HepG2 (cell line): ENCODE results near the gene RLN3. TPM values are rescaled to one million over a fixed set of nuclear protein-coding genes. Genes with fewer than 3 reads are reported as not detected.

Source experiments
- ATAC-seq: fragments of 200-7000 bp; cut with Tn5 transposase; 3 replicates; pipeline ENCODE4 v1.9.1; 2020; ENCODE audit warnings: mild to moderate bottlenecking, moderate library complexity
- BruUV-seq: library from RNA; stranded (reverse); fragments of 400-500 nt; replicated peaks from 2 replicates; lab custom pipeline; 2021; lab: Mats Ljungman, UMichigan
- CTCF ChIA-PET: fragments of 300-600 bp; formaldehyde crosslinking; extraction: SDS; loops from one replicate; lab custom pipeline; 2021; ENCODE audit warnings: low total read pairs, inconsistent platforms, low intra/inter-chr PET ratio; lab: Yijun Ruan, JAX
- POLR2A ChIA-PET: fragments of 350-600 bp; sonication (Branson Sonifier 250); formaldehyde crosslinking; loops from one replicate; lab custom pipeline; 2020; ENCODE audit warnings: antibody characterized with exemption, inconsistent platforms; lab: Yijun Ruan, JAX
- DNase-seq: peaks from one replicate; pipeline ENCODE4 v3.0.0-alpha.2; 2015; ENCODE audit warnings: low spot score
- FAIRE-seq: peaks from 3 replicates; lab custom pipeline; 2011; peaks lifted over from hg19 to GRCh38; lab: Jason Lieb, UNC
- H2AFZ ChIP-seq: one replicate; pipeline ENCODE4 v1.6.1; 2011; ENCODE audit warnings: low read length, inconsistent platforms
- H3K27ac ChIP-seq: fragments of 300-600 bp; 3 replicates; pipeline ENCODE4 v1.8.0; 2011; ENCODE audit warnings: mixed run types, mild to moderate bottlenecking, mixed read lengths, low read length, inconsistent platforms; ENCODE audit not compliant: insufficient read depth; ENCODE audit errors: extremely low read length
- H3K27me3 ChIP-seq, 2 experiments: fragments of 200-600 bp in 1 of 2; 2 replicates in 1 of 2; 3 replicates in 1 of 2; pipeline versions ENCODE4 v1.6.0 to v1.8.0; 2011; ENCODE audit warnings: low read length in 2 of 2, mild to moderate bottlenecking in 2 of 2, moderate library complexity in 2 of 2, inconsistent platforms in 1 of 2; ENCODE audit not compliant: insufficient read depth in 2 of 2, control insufficient read depth in 1 of 2
- H3K36me3 ChIP-seq, 2 experiments: fragments of 200-600 bp in 1 of 2; replicated peaks in 1 of 2; 2 replicates in 1 of 2; 3 replicates in 1 of 2; pipeline versions ENCODE4 v1.5.1 to v1.8.0; 2011; ENCODE audit warnings: low read length in 2 of 2, inconsistent platforms in 1 of 2; ENCODE audit not compliant: insufficient read depth in 2 of 2, control insufficient read depth in 1 of 2
- H3K4me1 ChIP-seq: 2 replicates; pipeline ENCODE4 v1.5.1; 2012; ENCODE audit warnings: low read length, inconsistent platforms; ENCODE audit not compliant: insufficient read depth
- H3K4me2 ChIP-seq: 2 replicates; pipeline ENCODE4 v1.6.0; 2011; ENCODE audit warnings: low read depth, low read length, inconsistent platforms
- H3K4me3 ChIP-seq, 3 experiments: fragments of 200-600 bp in 1 of 3; sonication (generic), shearing (Covaris generic) in 1 of 3; replicated peaks in 1 of 3; 2 replicates each; pipeline ENCODE4 v1.5.1; 2011 to 2016; ENCODE audit warnings: low read length in 3 of 3, inconsistent platforms in 2 of 3, low read depth in 2 of 3, mild to moderate bottlenecking in 2 of 3, control low read depth in 1 of 3, mixed read lengths in 1 of 3; ENCODE audit not compliant: insufficient read depth in 1 of 3
- H3K79me2 ChIP-seq: one replicate; pipeline ENCODE4 v1.6.1; 2011; ENCODE audit warnings: low read length, inconsistent platforms; ENCODE audit not compliant: insufficient read depth
- H3K9ac ChIP-seq: 2 replicates; pipeline ENCODE4 v1.6.0; 2011; ENCODE audit warnings: mild to moderate bottlenecking, low read depth, low read length, inconsistent platforms; ENCODE audit not compliant: insufficient read depth
- H3K9me3 ChIP-seq: 2 replicates; pipeline ENCODE4 v1.5.1; 2012; ENCODE audit warnings: mild to moderate bottlenecking, low read length
- H4K20me1 ChIP-seq: 2 replicates; pipeline ENCODE4 v1.6.0; 2011; ENCODE audit warnings: inconsistent platforms, mild to moderate bottlenecking, low read length, moderate library complexity; ENCODE audit not compliant: insufficient read depth
- IKZF4 ChIP-seq: sonication (generic); formaldehyde crosslinking; IDR thresholded peaks from 2 replicates; pipeline ENCODE4 v1.5.1; 2020; ENCODE audit warnings: borderline replicate concordance, mild to moderate bottlenecking, low read depth, missing genetic modification reagents; ENCODE audit errors: not compliant biosample characterization
- KDM1A ChIP-seq: IDR thresholded peaks from 2 replicates; pipeline ENCODE4 v1.6.1; 2016; ENCODE audit warnings: missing compliant biosample characterization
- MIER3 ChIP-seq: IDR thresholded peaks from 2 replicates; pipeline ENCODE4 v1.6.1; 2016; ENCODE audit warnings: missing compliant biosample characterization, borderline replicate concordance
- PAWR ChIP-seq: sonication (generic); formaldehyde crosslinking; IDR thresholded peaks from 2 replicates; pipeline ENCODE4 v1.4.0; 2020; ENCODE audit warnings: missing genetic modification reagents, mild to moderate bottlenecking, borderline replicate concordance
- PCBP1 ChIP-seq: fragments of 200-400 bp; formaldehyde crosslinking; IDR thresholded peaks from 2 replicates; pipeline ENCODE4 v1.6.1; 2017; ENCODE audit warnings: mild to moderate bottlenecking, low read depth, low read length, borderline replicate concordance
- PLRG1 ChIP-seq: fragments of 450-650 bp; conservative IDR thresholded peaks from 2 replicates; pipeline ENCODE4 v1.6.1; 2016
- ZBTB4 ChIP-seq: sonication (generic); formaldehyde crosslinking; IDR thresholded peaks from 2 replicates; pipeline ENCODE4 v1.4.0; 2020; ENCODE audit warnings: missing genetic modification reagents, mild to moderate bottlenecking, borderline replicate concordance
- ZFP82 ChIP-seq: sonication (generic); formaldehyde crosslinking; IDR thresholded peaks from 2 replicates; pipeline ENCODE4 v1.5.1; 2020; ENCODE audit warnings: mild to moderate bottlenecking, missing genetic modification reagents, borderline replicate concordance
- ZNF512B ChIP-seq: sonication (generic); formaldehyde crosslinking; IDR thresholded peaks from 2 replicates; pipeline ENCODE4 v1.5.1; 2020; ENCODE audit warnings: missing genetic modification reagents, mild to moderate bottlenecking, borderline replicate concordance
- ZNF75D ChIP-seq: sonication (generic); formaldehyde crosslinking; IDR thresholded peaks from 2 replicates; pipeline ENCODE4 v1.8.1; 2023; ENCODE audit warnings: missing genetic modification reagents, mild to moderate bottlenecking, borderline replicate concordance
- WGBS: methylation state at CpG from one replicate; pipeline ENCODE4 v1.1.6; 2017; ENCODE audit warnings: low lambda C conversion rate; 5-methylcytosine and 5-hydroxymethylcytosine counted together
- in situ Hi-C: cut with HindIII; loops from 2 replicates; pipeline ENCODE4 v1.10.0; 2017; ENCODE audit warnings: low pct_unique_long_range_greater_than_20kb; ENCODE audit not compliant: extremely low pct_ligation_motif_present
- intact Hi-C: fragments of 100-400 bp; cut with micrococcal nuclease; formaldehyde crosslinking; loops from one replicate; pipeline ENCODE4 v1.10.0; 2022; ENCODE audit not compliant: unreplicated experiment
- polyA plus RNA-seq, 8 experiments: library from polyadenylated mRNA; depleted of rRNA in 3 of 8; stranded (reverse) in 7 of 8; unstranded in 1 of 8; fragments of >200 nt; fragmentation: Illumina TruSeq in 4 of 8; extraction: Trizol in 4 of 8; gene quantifications; 2 replicates each; pipeline versions ENCODE4 v1.2.1 to v1.2.3, GENCODE V29; 2011 to 2016; ENCODE audit warnings: low read depth in 4 of 8, missing spikeins in 1 of 8, mixed read lengths in 1 of 8; ENCODE audit not compliant: insufficient read depth in 1 of 8
- total RNA-seq, 5 experiments: library from RNA; depleted of rRNA; stranded (reverse); fragments of >200 nt; fragmentation: Illumina TruSeq; extraction: Trizol; gene quantifications; 2 replicates each; pipeline ENCODE4 v1.2.3, GENCODE V29; 2016; ENCODE audit warnings: low read depth in 1 of 5

The RLN3 gene
- total and polyA plus RNA-seq, 2 of the 13 experiments (the other 11 are each of a cell fraction or from before 2014, with no cell fraction given) = not detected

- Histone ChIP-seq H4K20me1 (no peaks in the 10 kb centered on the region), H3K79me2 (no peaks in the 10 kb centered on the region), H3K4me2 (no peak overlapping the region), H2AFZ (no peak overlapping the region), H3K27ac (no peak overlapping the region), H3K27me3 (peaks cover 0 to 6% of the 10 kb centered on the region in 2 experiments; a peak in 3 of 5 replicates), H3K36me3 (no peaks in the 10 kb centered on the region), H3K9ac (no peak overlapping the region), H3K4me3 (no peak overlapping the region), H3K9me3 (no peaks in the 10 kb centered on the region), H3K4me1 (peaks cover 9% of the 10 kb centered on the region)
- no peak for TF ChIP-seq PCBP1
- no peak for TF ChIP-seq ZFP82 (CRISPR knock-in tag)
- TF ChIP-seq ZNF75D (CRISPR knock-in tag) = no peak
- no peak for TF ChIP-seq MIER3 (CRISPR knock-in tag)
- no peak for TF ChIP-seq IKZF4 (CRISPR knock-in tag)
- TF ChIP-seq PLRG1 = no peak
- TF ChIP-seq PAWR (CRISPR knock-in tag) = no peak
- TF ChIP-seq ZBTB4 (CRISPR knock-in tag) = no peak
- TF ChIP-seq ZNF512B = no peak
- TF ChIP-seq KDM1A (CRISPR knock-in tag) = no peak
- BruUV-seq = no TSS peak
- 91% methylated on average over 7 of the region's 7 CpGs for WGBS
- DNase-seq (no peak), FAIRE-seq (no peak), ATAC-seq (no peak)
- ChIA-PET POLR2A (no interaction called here), CTCF (no interaction called here)
- in situ Hi-C loops = no loop called here
- intact Hi-C loops = no loop called here
Observed at GRCh38 chr19:14035706-14036105, 7.8 kb downstream of the RLN3 start.
